T47D (cell line): ENCODE data around the gene SLC12A3.
A peak's percentile ranks its signal among the peaks of the same experiment; 100 is the strongest.
"Not testable (repeated sequence)": the region's sequence is repeated elsewhere in the genome, so short reads cannot be mapped to it uniquely, and the experiment has no call there.

Source experiments
- DNase-seq, 2 experiments: peaks; one replicate each; pipeline versions ENCODE4 v3.0.0 to v3.0.0-alpha.2; 2011 to 2012; ENCODE audit warnings: low read depth in 1 of 2, low spot score in 1 of 2
- JUND ChIP-seq: IDR thresholded peaks from 2 replicates; pipeline ENCODE4 v1.6.1; 2012; ENCODE audit warnings: low read depth
- in situ Hi-C: cut with HindIII; loops from 2 replicates; pipeline ENCODE4 v1.10.0; 2016; ENCODE audit warnings: low sequenced_read_pairs, low pct_unique_long_range_greater_than_20kb

SLC12A3 gene

DNA sequence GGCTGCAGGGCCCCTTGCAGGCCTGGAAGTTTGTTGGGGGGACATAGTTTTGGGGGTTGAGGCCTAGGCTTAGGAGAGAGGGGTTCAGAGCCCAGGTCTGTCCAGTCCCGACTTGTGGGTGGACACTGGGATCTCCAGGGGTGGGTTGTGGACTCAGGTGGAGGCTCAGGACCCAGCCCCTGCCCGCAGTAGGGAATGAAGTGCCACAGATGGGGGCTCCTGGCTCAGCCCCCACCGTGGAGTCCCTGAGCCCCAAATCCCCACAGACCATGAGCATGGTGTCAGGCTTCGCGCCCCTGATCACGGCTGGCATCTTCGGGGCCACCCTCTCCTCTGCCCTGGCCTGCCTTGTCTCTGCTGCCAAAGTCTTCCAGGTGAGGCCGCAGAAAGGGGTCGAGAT, 14.3 kb downstream of the SLC12A3 start:
- DNase-seq, result no peak
- TF ChIP-seq JUND, result no peak

DNA sequence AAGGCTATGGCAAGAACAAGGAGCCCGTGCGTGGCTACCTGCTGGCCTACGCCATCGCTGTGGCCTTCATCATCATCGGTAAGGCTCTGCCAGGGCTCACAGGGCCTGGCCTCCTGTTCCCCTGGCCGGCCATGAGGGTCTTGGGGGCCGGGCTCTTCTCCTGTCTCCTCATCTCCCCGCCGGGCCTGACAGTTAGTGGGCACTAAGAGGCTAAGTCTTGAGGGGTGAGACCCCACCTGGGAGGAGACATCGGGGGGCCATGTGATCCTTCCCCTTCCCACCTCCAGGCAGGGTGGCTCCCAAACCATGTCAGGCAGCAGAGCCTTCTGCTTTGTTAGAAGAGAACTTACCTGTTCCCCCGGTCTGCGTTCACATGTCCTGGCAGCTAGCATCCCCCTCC, 15.2 kb downstream of the SLC12A3 start:
- in situ Hi-C loops, result no loop called here
- TF ChIP-seq JUND, result no peak

More for the DNA sequence above, 14.3 kb downstream of the SLC12A3 start:
- in situ Hi-C loops, result no loop called here

DNA sequence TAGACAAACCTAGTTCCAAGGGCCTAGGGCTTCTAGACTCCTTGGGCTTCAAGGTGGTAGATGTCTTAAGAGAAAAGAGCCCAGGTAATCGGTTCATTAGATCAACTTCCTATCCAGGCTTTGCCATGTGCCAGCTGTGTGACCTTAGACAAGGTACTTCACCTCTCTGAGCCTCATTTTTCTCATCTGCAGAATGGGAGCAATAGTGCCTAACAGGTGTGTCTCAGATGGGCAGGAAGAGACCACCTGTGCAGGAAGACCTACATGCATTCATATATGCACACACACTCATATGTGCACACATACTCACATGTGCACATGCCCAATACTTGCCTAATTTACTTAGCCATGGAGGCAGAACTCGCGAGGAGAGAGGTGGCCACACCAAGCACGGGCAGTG, 15.7 kb downstream of the SLC12A3 start:
- TF ChIP-seq JUND, result no peak
- in situ Hi-C loops, result no loop called here
- no peak for DNase-seq

More for the DNA sequence above, 15.2 kb downstream of the SLC12A3 start:
- DNase-seq, result no peak

DNA sequence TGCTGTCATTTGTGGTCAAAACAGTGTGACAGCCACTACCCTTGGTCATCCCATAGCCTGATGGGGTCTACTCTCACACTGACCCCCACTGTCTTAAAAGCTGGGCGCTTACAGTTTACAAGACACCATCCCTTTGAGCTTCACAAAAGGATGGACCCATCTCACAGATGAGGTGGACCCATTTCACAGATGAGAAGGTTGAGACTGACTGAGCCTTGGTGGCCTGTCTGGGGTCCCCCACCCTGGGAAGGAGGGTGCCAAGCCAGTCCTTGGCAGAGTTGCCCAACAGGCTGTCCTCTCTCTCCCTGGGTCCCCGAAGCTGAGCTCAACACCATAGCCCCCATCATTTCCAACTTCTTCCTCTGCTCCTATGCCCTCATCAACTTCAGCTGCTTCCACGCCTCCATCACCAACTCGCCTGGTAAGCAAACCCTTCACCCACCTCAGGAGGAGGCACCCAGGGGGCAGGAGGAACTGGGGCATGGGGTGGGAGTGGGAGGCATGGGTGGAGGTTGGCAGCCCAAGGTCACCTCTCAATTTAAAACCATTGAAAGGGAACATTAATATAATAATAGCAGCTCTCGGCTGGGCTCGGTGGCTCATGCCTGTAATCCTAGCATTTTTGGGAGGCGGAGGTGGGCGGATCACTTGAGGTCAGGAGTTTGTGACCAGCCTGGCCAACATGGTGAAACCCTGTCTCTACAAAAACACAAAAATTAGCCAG, 17.2 kb downstream of the SLC12A3 start:
- no peak for TF ChIP-seq JUND
- no peak for DNase-seq
- in situ Hi-C loops, result no loop called here

DNA sequence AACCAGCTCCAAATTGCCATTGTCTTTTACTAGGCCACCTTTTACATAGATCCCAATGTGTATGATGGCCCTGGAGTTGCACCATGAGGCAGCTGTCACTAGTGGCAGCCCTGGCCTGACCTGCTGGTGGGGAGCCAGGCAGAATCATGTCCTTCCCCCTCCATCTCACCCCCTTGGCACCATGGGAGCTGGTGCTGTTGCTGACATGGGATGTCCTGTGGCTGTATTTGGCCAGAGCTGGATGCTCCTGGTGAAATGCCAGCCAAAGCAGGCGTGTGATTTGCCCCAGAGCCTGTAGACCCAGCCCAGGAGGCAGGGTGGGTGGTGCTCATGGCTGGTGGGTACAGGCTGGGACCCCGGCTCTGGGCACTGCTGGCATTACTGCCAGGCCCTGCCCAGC, 18.6 kb downstream of the SLC12A3 start:
- TF ChIP-seq JUND, result no peak
- DNase-seq, result no peak
- in situ Hi-C loops, result no loop called here

DNA sequence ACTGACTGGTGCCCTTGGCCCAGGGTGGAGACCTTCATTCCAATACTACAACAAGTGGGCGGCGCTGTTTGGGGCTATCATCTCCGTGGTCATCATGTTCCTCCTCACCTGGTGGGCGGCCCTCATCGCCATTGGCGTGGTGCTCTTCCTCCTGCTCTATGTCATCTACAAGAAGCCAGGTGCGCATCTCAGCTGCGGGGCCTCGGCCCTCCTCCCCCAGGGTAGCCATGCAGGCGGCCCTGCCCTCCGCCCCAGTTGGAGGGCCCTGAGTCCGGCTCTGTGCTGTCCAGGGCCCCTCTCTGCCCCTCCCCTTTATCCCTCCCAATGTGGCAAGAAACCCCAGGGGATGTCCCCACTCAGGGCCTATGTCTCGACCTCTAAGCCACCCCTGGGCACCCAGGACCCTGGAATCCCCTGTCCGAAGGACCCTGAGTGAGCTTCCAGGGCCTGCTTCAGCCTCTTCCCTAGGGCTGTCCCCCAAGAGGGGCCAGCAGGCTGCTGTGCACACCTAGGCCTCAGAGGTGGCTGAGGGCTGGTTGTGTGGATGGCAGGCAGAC, 19.1 kb downstream of the SLC12A3 start:
- DNase-seq, result no peak
- in situ Hi-C loops, result no loop called here
- no peak for TF ChIP-seq JUND

DNA sequence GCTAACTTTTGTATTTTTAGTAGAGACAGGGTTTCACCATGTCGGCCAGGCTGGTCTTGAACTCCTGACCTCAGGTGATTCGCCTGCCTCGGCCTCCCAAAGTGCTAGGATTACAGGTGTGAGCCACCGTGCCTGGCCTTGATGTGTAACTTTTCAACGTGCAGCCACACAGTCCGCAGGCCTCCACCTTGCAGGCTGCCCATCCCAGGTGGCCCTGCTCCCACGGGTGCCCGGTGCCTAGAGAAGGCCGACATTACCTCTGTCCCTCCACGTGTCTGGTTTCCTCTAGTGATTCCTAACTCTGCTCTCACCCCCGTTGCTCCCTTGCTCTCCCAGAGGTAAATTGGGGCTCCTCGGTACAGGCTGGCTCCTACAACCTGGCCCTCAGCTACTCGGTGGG, 19.9 kb downstream of the SLC12A3 start:
- DNase-seq, in situ Hi-C loops: not testable (repeated sequence)

DNA sequence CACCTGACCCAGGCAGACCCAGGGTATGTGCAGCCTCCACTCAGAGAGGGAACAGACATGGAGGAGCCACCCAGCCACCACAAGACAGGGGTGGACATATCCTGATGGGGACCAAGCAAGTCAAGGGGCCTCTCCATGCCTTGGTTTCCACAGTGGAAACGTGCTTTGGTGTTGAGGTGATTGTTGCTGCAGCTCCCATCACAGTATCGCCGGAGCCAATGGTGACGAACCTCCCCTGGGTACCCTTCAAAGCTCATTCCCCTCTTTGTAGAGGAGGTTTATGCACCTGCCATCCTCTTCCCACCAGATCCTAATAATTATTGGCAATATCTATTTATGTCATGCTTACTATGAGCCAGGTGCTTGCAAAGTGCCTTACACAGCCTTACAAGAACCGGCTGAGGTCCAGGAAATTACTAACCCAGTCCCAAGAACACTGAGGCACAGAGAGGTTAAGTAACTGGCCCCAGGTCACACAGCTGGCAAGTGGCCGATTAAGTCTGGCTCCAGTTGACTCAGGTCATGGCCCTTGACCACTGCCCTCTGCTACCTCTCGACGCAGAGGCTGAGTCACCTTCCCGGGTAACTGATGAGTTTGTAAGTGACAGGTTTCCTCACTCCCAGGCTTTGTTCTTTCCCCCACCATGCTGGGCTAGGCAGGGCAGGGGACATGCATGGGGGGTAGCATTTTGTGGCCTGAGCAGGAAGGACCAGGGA, 20.6 kb downstream of the SLC12A3 start:
- in situ Hi-C loops, result no loop called here
- TF ChIP-seq JUND, result no peak
- no peak for DNase-seq

DNA sequence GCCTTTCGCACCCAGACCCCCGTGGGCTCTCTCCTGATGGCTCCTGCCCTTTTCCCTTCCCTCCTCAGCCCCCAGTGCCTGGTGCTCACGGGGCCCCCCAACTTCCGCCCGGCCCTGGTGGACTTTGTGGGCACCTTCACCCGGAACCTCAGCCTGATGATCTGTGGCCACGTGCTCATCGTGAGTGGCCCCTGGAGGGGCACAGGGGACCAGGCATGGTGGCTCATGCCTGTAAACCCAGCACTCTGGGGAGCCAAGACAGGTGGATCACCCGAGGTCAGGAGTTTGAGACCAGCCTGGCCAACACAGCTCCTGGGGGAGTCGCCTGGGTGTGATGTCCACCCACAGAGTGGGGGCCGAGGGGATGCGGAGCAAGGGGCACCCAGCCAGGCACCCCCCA, 21.3 kb downstream of the SLC12A3 start:
- in situ Hi-C loops, result no loop called here

DNA sequence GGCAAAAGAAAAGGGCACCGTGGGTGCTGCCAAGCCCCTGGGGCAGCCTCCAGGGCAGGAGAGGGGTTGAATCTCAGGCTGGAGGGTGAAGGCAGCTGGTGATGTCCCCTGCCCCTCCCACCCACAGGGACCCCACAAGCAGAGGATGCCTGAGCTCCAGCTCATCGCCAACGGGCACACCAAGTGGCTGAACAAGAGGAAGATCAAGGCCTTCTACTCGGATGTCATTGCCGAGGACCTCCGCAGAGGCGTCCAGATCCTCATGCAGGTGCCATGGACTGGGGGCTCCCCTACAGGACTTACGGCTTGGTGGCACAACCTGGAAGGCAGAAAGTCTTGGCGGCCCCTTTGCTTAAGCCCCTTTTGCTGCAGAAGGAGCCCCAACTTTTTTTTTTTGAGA, 21.8 kb downstream of the SLC12A3 start:
- in situ Hi-C loops, result no loop called here
- no peak for TF ChIP-seq JUND
- no peak for DNase-seq

More for the DNA sequence above, 21.3 kb downstream of the SLC12A3 start:
- no peak for DNase-seq
- no peak for TF ChIP-seq JUND

DNA sequence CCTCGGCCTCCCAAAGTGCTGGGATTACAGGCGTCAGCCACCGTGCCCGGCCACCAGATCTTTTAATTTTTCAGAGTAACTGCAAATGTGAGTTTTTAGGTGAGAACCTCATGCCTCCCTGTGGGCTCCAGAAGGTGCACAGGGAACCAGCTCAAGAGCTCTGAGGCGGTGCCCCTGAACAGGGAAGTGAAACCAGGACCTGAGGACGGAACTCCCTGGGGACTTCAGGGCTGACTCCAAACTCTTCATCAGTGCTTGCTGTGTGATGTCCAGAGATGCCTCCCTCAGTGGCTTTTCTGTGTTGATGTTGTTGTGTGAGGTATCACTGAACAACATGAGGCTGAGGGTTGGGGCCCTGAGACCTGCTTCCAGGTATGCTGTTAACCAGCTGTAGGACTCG, 23.8 kb downstream of the SLC12A3 start:
- in situ Hi-C loops, result no loop called here
- no peak for DNase-seq
- no peak for TF ChIP-seq JUND

DNA sequence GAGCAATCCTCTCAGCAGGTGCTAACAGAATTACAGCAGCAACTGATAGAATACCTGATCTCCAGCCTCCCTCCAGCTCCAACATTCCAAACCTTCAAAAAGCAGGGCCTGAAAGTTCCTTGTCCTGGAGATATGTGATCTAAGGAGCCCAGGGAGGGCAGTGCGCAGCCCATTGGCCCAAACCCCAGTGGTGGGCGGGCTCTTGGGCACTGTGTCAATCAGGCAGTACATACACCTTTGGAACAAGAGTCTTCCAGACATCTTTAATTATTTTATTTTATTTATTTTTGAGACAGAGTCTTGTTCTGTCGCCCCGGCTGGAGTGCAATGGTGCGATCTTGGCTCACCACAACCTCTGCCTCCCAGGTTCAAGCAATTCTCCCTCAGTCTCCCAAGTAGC, 24.2 kb downstream of the SLC12A3 start:
- in situ Hi-C loops, result no loop called here
- DNase-seq, result peak in 1 of 2 experiments; percentile 34
- no peak for TF ChIP-seq JUND

DNA sequence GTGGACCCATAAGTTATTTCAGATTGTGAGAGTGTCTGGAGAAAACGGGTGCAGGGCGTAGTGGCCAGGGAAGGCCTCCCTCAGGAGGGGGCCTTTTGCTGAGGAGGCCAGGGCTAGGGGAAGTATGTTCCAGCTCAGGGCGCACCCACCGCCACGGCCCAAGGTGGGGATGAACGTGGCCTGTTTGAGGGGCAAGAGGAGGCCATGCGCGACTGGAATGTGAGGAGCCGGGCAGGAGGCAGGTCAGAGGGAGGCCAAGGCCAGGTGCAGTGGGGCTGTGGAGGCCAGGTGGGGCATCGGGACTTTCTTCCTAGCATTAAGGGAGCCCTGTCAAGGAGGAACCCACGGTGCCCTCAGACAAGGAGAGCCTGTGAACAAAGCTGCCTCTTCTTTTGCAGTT, 26.7 kb downstream of the SLC12A3 start:
- no peak for DNase-seq
- TF ChIP-seq JUND, result no peak
- in situ Hi-C loops, result no loop called here
